HG03135 (cell line): Measurements from ENCODE around the gene SGMS2.
A peak's percentile ranks its signal among the peaks of the same experiment; 100 is the strongest.

Source experiments
- ATAC-seq: cut with Tn5 transposase; IDR thresholded peaks from one replicate; pipeline ENCODE4 v1.9.1; 2021; ENCODE audit warnings: mild to moderate bottlenecking, moderate library complexity; ENCODE audit not compliant: unreplicated experiment

SGMS2 gene

GRCh38 chr4:107824350-107825071 lies at the start of gene SGMS2:
TSS of gene SGMS2 (plus strand) at chr4:107824932. CDS start at chr4:107895554, 70,622 bp downstream.
- ATAC-seq, result peak; percentile 64

DNA sequence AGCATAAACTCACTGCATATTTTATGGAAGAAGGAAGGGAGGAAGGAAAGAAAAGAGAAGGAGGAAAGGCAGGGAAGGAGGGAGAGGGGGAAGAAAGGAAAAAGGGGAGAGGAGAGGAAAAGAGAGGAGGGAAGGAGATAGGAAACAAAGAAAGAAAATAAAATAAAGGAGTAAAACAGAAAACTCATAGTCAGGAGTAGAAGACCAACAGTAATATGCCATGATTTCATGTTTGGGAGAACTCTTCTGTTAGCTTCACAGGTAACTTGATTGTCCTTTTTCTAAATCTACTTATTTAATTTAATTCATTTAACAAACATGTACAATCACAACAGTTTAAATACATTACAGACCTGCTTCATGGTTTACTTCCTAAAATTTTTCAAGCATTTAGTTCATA lies 46.8 kb upstream of the SGMS2 start:
- ATAC-seq, result no peak

DNA sequence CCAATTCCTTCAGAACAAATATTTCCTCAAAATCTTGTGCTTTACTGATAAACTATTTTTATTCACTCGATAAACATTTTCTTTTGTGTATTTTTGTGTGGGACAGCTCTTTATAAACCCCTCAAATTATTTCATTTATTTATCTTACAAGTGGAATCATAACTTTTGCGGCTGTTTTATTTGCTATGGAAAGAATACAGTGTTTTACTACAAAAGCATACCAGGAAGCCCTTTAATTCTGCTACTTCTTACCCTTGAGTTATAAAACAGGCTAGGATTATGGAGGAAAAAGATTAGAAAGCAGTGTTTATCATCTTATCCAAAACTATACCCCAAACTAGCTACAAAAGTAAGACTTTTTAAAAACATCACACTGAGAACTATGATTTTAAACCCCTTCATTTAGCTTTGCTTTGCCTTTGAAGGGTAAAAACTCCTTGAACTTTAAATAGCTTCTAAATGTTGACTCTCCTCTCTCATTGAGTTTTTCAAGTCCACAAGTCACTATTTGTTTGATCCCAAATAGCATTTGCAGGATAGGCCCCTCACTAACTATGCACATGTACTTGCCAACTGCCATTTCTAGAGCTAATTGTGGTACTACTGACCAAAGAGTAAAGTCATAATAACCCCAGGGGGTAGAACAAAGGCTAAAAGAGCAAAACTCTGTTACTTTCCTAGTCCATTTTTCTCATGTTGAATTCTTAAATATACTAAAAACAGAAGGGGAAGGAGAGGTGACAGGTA lies 45.8 kb upstream of the SGMS2 start:
- no peak for ATAC-seq

DNA sequence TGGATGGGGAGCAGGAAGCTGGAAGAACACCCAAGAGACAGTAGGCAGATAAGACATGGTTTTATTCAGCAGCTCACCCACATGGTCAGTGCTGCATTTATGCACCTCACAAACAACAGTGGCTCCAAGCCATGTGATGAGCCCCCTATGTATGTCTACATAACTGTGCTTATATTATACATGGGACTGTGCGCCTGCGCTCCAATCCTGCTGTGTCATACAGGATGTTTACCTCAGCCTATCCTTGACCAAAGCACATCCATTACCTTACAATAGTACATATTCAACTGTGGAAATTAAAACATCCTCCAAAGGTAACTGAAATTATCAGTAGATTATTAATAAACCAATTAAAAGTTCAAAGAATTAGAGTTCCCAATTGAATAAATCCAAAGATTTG lies 44.1 kb upstream of the SGMS2 start:
- no peak for ATAC-seq

DNA sequence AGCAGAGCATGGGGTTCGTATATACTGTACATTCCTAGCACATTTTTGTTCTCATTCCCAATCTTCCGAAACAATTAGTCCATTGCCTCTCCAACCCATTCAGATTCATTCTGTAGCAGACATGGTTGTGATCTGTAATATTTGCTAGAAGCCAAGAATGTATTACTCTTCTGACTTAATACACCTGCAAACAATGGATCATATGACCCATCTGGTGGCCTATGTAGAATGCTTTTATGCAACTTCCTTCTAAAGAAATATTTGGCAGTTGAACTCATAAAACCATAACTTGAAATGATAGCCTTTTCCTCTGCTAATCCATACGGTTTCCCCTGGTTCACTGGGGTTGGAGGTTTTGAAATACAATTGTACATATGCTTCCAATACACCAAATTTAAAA lies 32.8 kb upstream of the SGMS2 start:
- no peak for ATAC-seq

DNA sequence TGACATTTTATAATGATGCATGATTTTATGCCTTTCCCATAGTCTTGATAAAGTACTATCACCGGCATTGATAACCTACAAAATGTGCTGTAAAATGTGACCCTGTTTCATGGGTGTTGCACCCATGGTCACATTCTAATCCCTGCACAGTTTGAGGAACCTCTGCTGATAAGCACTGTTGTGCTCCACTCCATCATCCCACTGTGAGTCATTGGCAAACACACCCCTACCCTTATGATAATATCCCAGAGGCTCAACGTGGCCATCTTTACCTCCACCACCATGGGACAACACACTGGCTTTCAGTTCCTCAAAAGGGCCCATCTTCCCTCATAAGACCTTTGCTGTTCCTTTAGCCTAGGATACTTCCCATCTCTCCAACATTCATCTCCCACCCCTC lies 32.0 kb upstream of the SGMS2 start:
- ATAC-seq, result no peak

DNA sequence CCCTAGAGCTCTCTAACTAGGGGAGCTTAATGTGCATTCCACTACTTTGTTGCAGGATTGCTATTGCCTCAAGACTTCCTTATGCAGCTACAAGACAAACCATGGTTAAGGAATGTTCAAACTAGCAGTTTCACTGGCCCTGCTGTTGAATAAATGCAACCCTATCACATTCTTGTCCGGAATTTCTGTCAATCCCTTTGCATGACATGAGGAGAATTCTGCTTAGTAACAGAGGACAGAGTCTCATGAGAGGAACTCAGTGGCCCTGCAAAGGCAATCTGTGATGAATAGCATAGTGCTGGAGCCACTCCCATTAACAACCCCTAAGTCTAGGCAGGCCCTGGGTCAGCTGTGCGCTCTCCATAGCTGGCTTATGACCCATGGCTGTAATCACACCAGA lies 30.7 kb upstream of the SGMS2 start:
- no peak for ATAC-seq

- ATAC-seq, result no peak
These were observed 24.9 kb upstream of the SGMS2 start for GRCh38 chr4:107799669-107800450.

- ATAC-seq, result no peak
These were observed 24.0 kb upstream of the SGMS2 start for GRCh38 chr4:107800706-107801105.

GRCh38 chr4:107801766-107802211 lies 22.9 kb upstream of the SGMS2 start:
- no peak for ATAC-seq

DNA sequence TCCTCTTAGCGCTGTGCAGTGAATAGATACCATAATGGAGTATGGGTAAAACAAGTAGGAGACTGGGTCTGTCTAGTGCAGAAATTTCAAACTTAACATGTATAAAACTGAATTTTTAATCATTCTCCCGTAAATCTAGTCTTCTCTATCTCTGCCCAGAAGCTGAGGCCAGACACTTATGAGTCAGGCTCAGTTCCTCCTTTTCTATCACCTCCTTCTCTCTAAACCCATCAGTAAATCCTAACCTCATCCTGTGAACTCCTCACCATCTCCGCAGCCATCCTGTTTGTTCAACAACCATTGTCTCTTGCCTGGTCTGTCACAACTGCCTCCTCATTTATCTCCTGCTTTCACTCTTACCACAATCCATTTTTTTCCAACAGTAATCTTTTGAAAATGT lies 19.8 kb upstream of the SGMS2 start:
- no peak for ATAC-seq

DNA sequence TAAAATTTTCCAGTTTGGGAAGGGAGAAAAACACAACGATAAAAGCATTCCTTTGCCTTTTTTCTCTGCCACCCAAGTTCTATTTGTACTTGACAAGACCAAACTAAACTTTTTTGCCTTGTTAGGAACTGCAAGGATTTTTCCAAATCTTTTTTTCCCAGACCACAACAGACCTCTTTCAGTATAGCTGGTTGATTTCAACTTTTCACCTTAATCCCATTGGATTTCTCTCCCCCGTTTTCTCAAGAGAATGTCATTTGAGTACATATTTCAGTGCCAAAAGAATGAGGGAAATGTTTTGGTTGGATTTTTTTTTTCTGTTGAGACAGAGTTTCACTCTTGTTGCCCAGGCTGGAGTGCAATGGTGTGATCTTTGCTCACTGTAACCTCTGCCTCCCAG lies 18.5 kb upstream of the SGMS2 start:
- no peak for ATAC-seq

DNA sequence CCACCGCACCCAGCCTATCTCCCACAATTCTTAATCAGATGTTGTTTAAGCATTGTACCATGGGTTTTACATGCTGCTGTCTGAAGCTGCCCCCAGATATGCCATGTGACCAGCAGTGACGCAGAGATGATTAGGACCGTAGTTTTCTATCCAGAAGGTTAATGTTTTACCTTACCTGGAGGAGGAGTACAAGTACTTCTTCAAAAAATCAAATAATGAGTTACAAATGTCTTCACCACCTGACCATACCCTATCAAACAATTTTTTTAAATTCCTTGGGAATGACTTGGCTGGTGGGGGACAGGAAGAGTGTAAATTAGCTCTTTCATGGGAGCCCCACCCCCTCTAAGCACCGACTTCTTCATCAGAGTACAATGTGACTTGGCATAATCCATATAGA lies 16.2 kb upstream of the SGMS2 start:
- ATAC-seq, result no peak

DNA sequence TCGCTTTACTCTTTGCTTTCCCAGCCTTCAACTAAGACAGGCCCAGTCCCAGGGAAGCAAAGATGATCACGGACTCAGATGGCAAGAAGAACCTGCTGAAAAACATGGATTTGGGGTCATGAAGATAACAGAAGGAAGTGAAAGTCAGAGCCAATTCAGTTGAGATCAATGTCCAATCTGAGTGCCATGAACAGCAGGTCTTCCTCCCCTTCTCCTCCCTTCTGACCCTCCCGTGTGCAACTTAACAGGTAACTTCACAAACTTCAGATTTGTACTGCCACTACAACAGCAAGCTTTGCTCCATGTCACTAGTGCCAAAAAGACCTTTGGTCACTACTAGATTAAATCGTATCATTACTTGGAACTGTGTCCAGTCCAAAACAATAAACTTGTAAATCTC lies 15.5 kb upstream of the SGMS2 start:
- no peak for ATAC-seq

DNA sequence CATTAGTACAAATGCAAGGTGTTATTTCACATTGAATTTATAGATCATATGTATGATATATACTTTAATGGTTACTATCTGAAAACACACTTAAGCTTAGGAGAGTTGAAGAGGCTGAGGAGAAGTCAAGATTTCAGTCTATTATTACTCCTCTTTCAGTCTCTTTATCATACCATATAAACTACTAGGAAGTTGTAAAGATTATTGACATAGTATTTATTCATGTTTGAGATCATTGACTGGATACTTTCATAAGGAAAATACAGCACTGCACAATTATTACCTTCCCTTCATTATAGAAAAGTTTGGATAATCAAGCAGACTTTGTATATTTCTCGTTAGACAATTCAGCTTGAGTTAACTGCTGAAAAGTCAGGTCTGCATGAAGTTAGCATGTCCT lies 10.0 kb upstream of the SGMS2 start:
- no peak for ATAC-seq

DNA sequence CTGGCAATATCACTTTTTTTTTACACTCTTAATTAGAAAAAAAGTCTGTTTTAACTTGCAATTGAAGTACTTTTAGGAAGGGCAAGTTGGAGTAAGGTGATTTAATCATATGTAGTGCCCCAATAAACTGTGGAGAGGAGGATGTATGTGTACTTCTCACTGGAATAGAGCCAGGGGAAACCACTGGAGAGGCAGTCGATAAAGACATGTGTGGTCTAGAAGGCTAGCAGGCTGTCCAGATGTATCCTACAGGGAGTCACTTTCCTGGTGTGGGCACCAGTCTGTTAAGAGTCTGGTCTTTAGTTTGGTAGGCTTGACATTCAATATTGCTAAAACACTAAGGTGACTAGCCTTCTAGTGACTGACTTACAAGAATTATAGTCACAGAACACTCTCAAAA lies 9.6 kb upstream of the SGMS2 start:
- no peak for ATAC-seq

DNA sequence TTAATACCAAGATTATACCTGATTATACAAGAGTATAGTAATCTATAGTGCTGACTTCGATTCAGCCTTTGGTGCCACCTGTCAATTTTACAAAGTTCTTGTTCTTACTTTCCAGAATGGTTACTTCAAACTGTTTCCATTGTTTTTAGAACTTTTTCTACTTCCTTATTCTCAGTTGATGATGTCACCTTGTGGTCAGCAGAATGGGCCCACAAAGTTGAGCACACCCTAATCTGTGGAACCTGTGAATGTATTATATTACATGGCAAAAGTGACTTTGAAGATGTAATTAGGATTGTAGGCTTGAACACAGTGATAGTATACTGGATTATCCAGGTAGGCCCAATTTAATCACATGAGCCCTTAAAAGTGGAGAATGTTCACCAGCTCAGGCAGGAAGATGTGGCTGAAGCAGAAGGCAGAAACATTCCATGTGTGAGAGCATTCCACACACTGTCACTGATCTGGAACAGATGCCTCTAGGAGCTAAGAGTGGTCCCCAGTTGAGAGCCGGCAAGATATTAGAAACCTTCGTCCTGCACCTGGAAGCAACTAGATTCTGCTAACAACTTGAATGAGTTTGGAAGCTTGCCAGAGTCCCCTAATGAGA lies 6.3 kb upstream of the SGMS2 start:
- no peak for ATAC-seq

DNA sequence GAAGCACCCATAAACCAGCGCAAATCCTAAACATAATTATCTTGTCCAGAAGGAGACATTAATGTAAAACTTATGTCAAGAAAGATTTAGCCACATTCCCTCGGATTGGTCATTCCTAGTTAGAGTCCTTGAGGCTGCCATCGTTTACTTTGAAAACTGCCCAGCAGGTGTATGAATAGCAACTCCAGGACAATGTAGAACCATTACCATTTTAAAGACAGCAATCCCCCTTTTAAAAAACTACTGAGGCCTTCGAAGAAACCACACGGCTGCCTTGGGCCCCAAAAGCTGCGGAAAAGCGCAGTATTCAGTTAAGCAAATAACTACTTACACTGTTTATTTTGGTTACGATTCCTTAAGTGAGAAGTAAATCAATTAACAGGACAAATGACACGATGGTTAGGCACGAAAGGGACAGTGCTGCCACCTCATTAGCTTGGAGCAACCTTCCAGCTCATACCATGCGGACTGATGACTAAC lies 822 bp upstream of the SGMS2 start:
- ATAC-seq, result no peak

DNA sequence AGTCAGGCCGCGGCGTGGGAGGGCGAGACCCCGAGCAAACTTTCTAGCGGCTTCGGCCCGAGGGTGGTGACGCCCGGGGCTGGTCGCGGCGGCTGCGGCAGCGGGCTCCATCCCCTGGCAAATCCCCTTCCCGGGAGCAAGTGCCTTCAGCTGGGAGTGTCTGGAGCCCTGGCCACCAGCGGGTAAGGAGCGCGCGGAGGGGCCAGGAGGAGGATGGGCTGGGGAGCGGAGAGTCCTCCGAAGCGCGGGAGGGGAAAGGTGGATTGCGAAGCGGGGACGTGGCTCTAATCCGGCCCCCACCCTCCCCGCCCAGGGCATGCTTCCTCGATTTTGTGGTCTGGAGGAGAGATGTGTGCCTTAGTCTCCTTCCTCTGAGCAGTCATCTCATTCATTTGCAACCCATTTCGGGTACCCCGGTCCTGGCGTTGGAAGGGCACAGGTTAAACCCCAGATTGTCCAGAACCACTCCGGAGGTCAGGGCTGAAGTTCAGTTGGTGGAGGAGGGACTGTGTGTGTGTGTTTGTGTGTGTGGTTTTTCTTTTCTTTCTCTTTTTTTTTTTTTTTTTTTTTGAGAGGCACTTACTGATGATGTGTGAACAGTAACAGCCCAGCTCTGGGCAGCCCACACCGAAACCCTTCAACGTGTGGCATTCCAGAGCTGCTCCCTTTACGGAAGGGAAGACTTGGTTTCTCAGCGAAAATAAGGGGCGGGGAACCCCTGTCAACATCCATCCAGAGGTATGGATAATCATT lies 516 bp downstream of the SGMS2 start:
- ATAC-seq, result peak; percentile 34

- ATAC-seq, result no peak
These were observed 1.8 kb downstream of the SGMS2 start for GRCh38 chr4:107826421-107826980.
